GM13976 (cell line): ENCODE measurements around the gene CSPG4.
"Not testable (repeated sequence)": the region's sequence is repeated elsewhere in the genome, so short reads cannot be mapped to it uniquely, and the experiment has no call there.

Source experiments
- DNase-seq: peaks from one replicate; pipeline ENCODE4 v3.0.0; 2012; ENCODE audit warnings: low spot score
- in situ Hi-C: fragments of 300-500 bp; cut with MboI; formaldehyde crosslinking; loops from one replicate; pipeline ENCODE4 v1.12.0; 2022; ENCODE audit warnings: low sequenced_read_pairs, mixed read lengths, inconsistent platforms; ENCODE audit not compliant: unreplicated experiment
- TF ChIP-seq, protein P1 (sequence below): IDR thresholded peaks from 2 replicates; pipeline ENCODE4 v1.5.1; 2012; ENCODE audit warnings: borderline replicate concordance, mild to moderate bottlenecking; ENCODE audit not compliant: insufficient read depth; ENCODE audit errors: extremely low read depth, missing control alignments, control extremely low read depth

The CSPG4 gene

DNA sequence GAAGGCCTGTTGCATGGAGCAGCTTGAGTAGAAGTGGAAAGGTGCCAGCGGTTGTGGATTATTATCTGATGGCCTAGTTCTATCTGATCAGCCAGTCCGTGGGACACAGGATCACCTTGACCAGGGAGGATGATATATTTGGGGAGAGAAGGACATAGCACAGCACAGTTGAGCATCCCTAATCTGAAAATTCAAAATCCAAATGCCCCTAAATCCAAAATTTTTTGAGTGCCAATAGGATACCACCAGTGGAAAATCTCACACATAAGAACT, 6.0 kb downstream of the CSPG4 start:
- no peak for DNase-seq
- in situ Hi-C loops, result no loop called here
- TF ChIP-seq, protein P1, sequence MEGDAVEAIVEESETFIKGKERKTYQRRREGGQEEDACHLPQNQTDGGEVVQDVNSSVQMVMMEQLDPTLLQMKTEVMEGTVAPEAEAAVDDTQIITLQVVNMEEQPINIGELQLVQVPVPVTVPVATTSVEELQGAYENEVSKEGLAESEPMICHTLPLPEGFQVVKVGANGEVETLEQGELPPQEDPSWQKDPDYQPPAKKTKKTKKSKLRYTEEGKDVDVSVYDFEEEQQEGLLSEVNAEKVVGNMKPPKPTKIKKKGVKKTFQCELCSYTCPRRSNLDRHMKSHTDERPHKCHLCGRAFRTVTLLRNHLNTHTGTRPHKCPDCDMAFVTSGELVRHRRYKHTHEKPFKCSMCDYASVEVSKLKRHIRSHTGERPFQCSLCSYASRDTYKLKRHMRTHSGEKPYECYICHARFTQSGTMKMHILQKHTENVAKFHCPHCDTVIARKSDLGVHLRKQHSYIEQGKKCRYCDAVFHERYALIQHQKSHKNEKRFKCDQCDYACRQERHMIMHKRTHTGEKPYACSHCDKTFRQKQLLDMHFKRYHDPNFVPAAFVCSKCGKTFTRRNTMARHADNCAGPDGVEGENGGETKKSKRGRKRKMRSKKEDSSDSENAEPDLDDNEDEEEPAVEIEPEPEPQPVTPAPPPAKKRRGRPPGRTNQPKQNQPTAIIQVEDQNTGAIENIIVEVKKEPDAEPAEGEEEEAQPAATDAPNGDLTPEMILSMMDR, result no peak

DNA sequence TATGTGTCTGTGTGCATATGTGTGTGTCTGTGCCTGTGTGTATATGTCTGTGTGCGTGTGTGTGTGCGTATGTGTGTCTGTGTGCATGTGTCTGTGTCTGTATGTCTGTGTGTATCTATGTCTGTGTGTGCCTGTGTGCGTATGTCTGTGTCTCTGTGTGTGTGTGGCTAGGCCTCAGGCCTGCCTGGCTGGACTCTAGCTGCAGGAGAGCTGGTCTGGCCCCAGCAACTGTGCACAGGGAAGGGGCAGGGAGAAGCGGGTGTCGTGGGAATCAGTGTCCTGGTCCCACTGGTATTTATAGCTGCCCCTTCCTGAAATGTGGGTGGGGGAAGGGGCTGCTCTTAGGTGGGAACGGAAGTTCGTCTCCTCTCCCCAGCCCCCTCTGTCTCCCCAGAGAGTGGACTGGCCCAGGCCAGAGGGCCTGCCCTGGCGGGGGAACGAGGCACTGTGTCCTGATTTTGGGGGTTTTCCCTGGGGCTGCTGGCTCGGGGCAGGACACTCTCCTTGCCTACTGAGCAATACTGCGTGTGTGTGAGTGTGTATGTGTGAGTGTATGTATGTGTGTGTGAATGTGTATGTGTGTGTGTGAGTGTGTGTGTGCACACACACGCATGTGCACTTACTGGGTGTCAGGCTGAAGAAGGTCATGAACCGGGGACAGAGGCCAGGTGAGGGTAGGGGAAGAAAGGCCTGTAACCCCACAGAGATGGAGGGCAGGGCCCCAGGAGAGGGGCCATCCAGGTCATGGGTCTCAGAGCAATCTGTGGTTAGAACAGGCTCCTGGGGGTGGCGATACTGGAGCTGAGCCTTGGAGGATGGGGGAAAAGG, 6.6 kb downstream of the CSPG4 start:
- no peak for DNase-seq
- in situ Hi-C loops, result no loop called here
- TF ChIP-seq, protein P1, result no peak

DNA sequence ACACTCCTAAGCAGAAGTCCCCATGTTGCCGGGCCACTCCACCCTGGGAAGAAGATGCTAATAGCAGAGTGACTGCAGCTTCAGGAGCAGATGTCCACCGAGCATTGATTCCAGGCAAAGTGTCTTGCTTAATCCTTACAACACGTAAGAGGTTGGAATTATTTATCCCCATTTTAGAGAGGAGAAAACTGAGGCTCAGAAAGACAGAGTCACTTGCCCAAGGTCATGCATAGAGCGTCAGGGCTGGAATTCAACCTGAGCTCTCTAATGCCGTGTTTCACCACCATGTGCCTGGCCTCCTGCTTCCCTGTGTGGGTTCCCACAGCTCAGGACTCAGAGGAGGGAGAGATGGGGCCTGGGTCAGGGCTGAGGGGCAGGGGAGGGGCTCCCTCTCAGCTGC, 7.3 kb downstream of the CSPG4 start:
- in situ Hi-C loops, DNase-seq: not testable (repeated sequence)

DNA sequence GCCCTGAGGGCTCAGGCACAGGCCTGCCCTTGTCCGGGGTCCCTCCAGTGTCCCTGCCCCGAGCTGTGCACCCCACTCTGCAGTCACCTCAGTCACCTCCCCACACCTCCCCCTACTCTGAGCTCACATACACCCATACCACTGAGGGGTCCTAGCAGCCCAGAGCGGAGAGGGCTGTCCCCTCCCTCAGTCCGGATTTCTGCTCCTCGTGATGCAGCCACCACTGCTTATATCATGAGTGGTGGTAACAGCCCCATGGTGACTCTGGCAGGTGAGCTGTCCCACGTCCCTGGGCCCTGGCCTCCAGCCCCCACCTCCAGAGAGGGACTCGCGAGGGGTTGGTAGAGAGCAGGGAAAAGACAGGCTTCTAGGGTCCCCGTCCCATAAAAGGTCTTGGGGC, 8.0 kb downstream of the CSPG4 start:
- in situ Hi-C loops, result no loop called here
- DNase-seq, result no peak
- TF ChIP-seq, protein P1, result no peak

DNA sequence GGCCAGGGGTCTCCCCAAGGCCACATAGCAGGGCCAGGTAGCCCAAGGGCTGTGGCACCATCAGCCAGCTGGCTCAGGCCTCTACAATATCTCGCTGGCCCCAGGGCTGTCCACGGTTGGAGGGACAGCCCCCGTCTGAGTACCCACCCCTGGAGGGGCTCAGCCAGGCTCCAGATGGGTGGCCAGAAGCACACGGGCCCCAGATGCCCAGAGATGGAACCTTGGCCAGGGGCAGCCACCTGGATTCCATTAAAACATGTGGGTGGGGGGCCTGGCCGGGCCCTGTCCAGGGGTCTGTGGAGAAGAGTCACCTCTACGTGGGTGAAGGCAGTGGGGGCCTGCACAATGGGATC, 8.4 kb downstream of the CSPG4 start:
- DNase-seq, result no peak
- in situ Hi-C loops, result no loop called here
- TF ChIP-seq, protein P1, result no peak

DNA sequence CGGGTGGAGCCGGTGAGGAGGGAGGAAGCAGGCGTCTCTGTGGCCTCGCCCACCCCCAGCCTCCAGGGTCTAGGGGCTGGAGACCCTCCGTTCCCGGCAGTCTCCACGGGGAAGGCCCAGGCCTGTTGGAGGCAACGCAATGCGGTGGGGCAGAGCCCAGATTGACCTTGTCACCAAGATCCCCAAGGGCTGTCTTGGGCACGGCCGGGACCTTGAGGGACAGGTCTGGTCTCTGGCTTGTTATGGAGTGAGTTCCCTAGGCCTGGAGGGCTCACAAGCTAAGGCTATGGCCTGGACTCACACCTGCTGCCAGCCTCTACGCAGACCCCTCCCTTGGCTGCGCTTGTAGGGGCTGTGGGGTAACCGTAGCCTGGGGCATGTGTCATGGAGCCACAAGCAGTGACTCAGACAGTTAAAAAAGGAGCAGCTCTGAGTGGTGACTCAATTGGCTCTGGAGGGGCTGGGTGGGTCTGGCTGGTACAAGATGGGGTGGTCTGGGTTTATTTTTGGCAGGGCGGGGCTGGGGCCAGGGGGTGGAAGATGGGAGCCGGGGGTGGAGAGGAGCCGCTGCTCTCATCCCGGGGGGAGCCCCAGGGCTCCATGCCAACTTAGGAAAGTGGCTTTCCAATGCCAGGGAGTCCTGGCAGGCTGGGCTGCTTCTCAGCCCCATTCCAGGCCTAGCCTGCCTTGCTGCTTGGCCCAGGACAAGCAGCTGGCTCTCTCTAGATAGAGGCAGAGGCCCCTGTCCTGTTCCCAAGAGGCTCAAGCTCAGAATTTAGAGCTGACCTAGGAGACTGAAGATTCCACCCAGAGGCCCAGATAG, 9.0 kb downstream of the CSPG4 start:
- DNase-seq, in situ Hi-C loops: not testable (repeated sequence)

DNA sequence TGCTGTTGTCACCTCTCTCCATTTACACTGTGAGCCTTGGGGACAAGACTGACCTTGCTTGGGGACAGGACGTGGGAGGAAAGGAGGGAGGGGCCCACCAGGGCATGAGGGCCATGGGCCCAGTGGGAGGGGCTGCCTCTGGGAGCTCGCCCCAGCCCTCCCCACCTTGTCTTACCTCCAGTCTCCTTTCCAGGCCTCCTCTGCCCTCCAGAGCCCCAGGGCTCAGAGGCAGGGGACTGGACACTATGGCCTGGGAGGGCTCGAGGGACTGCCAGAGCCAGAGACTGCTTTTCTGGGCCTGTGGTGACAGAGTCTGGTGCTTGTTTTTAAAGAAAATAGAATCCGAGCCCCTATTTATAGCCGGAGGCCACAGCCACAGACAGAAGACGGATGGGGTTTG, 10.2 kb downstream of the CSPG4 start:
- TF ChIP-seq, protein P1, result no peak
- in situ Hi-C loops, result no loop called here
- peak; percentile 29 for DNase-seq

DNA sequence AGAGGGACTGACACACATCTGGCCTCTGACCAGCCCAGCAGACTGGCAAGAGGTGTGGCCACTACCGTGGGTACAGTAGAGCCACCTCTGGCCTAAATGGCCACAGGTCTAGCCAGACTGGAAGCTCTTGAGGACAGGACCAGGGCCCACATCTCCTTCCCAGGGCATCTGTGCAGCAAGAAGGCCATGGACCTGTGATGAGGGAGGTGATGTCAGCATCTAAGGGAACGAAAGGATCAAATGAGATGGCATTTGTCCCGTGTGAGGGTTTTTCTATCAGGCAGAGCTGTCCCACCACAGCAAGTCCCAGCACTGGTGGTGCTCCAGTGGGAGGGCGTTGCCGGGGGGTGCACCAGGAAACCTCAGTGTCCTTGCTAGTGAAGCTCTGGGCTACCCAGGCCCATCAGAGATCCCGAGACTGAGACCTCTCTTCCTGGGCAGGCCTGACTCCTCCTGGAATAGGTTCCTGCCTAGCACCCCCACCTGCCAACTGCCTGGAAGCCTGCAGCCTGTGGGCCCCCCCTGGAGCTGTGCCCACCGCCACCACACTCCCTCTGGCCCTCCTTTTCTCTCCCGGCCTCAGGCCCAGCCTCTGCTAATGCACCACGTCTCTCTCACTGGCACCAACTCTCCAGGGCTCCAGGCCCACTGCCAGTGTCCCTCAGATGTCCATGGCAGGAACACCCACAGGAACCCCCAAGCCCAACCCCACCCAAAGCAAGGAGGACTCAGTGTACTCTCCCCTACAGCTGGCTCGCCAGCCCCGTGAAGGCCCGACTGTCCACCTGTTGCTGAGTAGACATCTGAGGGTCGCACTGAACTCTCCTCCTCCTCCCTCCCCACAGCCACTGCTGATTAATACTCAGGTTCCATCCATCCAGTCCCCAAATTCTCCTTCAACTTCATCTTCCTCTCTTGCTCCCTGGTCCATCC, 11.3 kb downstream of the CSPG4 start:
- DNase-seq, result not testable (repeated sequence)

DNA sequence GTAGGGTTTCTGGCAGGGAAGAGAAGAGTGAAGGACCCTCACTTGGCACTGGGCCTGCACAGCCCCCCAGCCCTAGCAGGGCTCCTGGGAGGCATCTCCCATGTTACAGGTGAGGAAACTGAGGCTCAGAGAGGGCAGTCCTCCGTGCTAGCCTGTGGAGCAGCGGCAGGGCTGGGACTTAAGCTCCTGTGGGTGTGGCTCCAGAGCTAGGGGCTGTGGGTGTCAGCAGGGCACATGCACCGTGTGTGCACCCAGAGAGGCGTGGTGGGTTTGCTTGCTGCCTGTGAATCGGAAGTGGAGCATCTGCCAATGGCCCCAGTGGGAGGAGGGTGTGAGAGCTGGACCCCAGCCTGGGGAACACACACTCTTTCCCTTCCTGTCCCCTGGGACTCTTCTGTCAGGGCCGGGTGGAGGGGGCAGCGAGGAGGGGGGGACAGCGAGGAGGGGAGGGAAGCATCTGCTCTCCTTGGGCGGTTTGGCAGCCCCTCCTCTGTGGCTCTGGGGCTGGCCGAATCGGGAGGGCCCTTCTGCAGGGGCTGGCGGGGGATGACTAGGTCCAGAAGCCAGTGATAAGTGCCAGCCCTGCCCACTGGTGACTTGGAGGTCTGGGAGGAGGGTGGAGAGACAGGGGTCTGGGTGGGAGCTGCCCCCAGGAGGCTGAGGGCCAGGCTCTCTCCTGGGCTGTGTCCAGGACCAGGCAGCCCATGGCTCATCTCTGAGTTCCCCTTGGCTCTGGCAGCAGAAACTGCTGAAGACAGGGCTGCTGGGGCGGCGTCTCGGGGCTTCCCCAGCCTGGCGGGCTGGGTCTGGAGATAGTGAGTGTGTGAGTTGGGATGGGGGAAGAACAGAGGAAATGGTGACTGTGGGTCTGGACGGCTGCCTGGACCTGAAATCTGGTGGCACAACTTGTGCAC, 12.4 kb downstream of the CSPG4 start:
- peak; percentile 62 for DNase-seq

More for the DNA sequence above, 11.3 kb downstream of the CSPG4 start:
- in situ Hi-C loops, result not testable (repeated sequence)

DNA sequence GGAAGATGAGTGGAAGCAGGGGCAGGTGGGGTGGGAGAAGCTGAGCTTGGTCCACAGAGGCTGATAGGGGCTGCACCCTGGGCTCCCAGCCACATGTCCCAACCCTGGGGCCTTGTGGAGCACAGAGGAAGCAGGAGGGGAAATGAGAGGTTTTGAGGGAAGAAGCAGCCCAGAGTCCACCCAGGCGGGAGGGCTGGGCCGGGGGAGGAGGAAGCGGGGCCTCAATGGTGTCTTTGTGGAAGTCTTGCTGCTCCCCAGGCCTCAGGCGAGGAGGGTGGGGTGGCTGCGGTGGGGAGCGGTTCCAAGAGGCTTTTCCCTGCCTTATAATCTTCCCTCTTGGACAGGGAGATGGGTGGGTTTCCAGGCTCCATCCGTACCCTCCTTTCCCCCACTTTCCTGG, 13.1 kb downstream of the CSPG4 start:
- in situ Hi-C loops, DNase-seq: not testable (repeated sequence)

More for the DNA sequence above, 12.4 kb downstream of the CSPG4 start:
- in situ Hi-C loops, result not testable (repeated sequence)
